Endometrial microvascular endothelial cells (primary cell): ENCODE results near the gene IFI35. TPM values are rescaled to one million over a fixed set of nuclear protein-coding genes. Genes with fewer than 3 reads are reported as not detected.
"Not testable (repeated sequence)": the region's sequence is repeated elsewhere in the genome, so short reads cannot be mapped to it uniquely, and the experiment has no call there.

Source experiments
- in situ Hi-C: cut with HindIII; loops from 2 replicates; pipeline ENCODE4 v1.10.0; 2017; ENCODE audit warnings: low sequenced_read_pairs, low pct_unique_long_range_greater_than_20kb; ENCODE audit errors: inconsistent ontology term
- total RNA-seq: library from RNA; depleted of rRNA; stranded (reverse); fragments of >200 nt; gene quantifications from one replicate; pipeline ENCODE4 v1.2.3, GENCODE V29; 2015; ENCODE audit errors: inconsistent ontology term

The IFI35 gene
- total RNA-seq, 1 donor from 2014 or later, result 62.6 TPM

DNA sequence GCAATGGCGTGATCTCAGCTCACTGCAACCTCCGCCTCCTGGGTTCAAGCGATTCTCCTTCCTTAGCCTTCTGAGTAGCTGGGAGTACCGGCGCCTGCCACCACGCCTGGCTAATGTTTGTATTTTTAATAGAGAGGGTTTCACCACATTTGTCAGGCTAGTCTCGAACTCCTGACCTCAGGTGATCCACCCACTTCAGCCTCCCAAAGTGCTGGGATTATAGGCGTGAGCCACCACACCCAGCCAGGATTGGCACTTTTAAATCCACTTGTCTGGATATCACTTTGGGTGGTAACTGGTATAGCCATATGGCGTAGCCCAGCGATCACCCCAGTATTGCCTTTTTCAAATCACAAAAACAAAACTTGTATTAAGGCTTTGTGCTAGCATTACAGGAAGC, 12.7 kb upstream of the IFI35 start:
- in situ Hi-C loops, result not testable (repeated sequence)

DNA sequence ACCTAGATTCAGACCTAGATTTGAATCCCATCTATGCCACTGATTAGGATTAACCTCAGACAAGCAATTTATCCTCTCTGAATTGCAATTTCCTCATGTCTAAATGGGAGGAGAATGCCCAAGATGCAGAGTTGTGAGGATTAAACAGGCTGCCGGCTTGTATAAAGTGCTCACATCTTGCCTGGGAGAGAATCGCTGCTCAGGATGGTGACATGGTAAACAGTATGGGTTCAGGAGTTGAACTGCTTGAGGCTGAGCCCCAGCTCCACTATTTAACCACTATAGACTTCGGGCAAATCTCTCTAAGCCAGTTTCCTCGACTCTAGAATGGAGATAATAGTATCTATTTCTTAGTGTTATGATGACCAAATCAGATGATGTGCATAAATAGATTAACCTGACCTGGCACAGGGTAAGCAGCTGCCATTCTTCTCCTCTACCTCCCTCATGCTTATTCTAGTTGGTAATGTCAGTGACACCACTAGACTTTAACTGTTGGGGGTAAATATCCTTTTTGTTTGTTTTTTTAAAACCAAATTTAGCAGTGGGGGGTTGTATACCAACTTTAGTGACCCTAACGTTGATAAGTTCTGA, 9.1 kb upstream of the IFI35 start:
- in situ Hi-C loops, result no loop called here

DNA sequence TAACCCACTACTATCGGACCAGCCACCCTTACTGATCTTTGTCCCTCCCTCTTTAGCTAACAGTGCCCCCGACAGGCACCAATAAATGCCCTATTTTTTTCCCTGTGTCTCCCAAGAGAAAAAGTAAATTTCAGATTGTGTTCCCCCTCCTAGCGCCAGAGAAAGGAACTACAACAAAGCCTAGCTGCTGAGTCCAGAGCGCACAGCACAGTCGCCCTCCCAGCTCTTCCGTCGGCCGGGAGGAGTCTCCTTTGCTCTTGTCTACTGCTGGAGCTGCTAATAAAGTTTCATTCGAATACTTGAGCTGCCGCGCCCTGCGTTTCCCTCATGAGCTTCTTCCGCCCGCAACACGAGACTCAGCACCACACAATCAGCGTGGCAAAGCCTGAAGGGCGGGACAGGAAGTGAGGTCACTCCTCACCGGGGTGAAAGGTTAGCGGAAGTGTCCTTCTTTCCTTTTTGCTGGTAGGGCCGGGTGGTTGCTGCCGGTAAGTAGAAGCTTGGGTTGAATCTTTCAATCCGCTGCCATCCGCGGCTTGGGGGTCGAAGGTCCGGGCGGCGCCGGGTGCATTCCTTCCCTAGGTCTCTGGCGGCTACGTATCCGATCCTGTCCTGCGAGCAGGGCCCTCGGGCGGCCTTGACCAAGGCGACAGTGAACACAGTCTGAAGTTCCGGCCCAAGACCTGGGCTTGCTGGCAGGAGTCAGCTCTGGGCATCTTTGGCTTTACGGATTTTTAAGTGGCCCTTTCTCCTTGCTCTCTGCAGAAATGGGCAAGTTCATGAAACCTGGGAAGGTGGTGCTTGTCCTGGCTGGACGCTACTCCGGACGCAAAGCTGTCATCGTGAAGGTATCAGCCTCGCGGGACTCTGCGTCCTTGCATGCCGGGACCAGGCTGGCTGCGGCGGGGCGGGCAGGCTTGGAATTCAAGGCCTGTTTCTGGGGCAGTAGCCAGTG, 8.3 kb upstream of the IFI35 start, which contains the start of gene RPL27:
Gene RPL27 (plus strand): TSS at position 436 of the 955 bp plus-strand sequence. CDS start 332 bp downstream, at position 768.
- in situ Hi-C loops, result no loop called here

DNA sequence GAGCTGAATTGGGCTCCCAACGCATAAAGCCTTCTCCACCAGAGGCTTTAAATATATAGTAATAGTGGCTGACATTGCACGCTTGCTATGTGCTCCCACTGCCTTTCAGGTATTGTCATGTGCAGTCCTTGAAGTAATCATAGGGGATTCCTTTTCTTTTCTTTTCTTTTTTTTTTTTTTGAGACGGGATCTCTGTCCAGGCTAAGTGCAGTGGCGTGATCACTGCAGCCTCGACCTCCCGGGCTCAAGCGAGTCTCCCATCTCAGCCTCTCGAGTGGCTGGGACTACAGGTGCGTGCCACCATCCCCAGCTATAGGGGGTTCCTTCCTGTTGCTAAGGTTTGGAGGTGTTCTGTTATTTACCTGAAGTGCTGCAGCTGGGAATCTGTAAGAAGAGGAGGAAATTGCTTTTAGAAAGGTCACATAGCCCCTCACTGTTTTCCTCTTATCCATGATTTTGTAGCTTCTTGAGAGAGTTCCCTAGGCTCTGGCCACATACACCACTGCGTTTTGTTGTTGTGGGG, 7.5 kb upstream of the IFI35 start:
- in situ Hi-C loops, result no loop called here

DNA sequence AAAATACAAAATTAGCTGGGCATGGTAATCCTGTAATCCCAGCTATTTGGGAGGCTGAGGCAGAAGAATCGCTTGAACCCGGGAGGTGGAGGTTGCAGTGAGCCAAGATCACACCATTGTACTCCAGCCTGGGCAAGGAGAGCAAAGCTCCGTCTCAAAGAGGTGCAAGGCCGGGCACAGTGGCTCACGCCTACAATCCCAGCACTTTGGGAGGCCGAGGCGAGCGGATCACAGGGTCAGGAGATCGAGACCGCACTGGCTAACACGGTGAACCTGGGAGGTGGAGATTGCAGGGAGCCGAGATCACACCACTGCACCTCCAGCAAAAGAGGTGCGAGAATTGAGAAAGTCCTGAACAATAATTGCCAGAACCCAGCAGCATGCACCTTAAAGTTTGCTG, 5.7 kb upstream of the IFI35 start:
- in situ Hi-C loops, result not testable (repeated sequence)

DNA sequence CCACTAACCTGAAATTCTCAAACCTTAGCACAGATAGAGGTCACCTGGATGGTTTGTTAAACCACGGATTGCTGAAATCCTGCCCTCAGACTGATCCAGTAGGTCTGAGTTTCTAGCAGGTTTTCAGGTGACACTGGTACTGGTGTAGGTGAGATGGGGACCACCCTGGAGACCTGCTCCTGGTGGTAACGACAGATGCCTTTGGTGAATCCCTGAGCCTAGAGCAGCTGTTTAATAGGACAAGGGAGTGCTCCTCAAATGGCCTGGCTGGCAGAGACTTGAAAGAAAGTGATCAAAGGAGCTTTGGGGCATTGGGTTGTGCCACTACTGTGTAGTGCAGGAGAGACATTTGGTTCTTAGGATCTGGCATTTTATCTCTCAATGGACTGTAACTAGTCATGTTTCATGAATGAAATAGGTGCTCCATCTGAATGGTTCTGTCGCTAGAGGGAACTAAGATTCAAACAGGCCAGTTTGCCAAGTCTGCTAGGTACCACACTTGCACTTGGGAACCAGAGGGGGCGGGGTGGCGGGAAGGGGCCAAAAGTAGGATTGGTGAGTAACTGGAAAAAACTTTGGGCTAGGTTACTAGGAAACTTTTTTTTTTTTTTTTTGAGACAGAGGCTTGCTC, 2.9 kb upstream of the IFI35 start:
- in situ Hi-C loops, result no loop called here

DNA sequence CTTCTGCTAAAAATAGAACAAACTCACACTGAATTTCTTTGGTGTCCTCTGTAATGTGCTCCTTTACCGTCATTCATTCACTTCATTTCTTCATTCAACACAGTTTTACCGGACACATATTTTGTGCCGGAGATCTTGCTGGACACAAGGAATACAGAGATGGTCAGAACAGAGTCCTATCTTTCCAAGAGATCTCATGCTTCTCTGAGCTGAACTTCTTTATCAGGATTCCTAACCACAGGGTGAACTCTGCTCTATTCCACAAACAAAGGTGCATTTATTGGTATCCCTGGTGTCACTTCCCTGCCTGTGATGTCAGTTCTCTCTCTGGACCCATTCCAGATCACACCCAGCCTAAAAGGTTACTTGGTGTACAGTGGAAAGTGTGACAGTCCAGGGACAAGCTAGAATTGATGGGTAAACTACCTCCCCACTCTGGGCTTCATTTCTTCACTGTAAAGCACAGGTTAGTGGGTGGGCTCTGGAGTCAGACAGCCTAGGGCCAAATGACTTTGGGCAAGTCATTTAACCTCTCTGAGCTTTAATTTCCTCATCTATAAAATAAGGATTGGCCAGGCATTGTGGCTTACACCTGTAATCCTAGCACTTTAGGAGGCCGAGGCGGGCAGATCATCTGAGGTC, 4.2 kb downstream of the IFI35 start:
- in situ Hi-C loops, result no loop called here

DNA sequence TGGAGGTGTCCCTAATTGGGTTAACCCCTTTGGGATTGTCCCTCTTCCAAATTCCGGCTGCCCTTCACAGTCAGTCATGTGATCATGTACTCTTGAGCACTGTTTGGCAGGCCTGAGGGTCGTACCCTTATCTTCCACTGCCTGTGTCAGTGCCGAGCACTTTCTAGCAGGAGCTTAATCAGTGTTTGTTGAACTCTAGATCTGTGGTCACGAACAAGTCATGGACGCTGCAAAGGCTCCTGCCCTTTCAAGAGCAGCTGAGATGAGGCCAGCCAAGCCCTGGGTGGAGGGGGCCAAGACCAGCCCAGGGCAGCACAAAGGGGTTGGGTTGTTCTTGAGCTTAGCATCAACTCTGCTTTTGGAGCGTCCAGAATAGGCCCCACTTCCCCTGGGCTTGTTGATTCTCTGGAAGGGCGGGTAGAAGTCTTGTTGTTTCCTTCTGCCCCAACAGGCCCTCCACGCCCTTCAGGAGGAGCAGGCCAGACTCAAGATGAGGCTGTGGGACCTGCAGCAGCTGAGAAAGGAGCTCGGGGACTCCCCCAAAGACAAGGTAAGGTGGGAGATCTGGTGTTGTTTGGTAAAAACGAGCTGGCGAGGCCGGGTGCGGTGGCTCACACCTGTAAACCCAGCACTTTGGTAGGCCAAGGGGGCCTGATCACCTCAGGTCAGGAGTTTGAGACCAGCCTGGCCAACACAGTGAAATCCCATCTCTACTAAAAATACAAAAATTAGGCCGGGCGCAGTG, 5.3 kb downstream of the IFI35 start:
- in situ Hi-C loops, result no loop called here

DNA sequence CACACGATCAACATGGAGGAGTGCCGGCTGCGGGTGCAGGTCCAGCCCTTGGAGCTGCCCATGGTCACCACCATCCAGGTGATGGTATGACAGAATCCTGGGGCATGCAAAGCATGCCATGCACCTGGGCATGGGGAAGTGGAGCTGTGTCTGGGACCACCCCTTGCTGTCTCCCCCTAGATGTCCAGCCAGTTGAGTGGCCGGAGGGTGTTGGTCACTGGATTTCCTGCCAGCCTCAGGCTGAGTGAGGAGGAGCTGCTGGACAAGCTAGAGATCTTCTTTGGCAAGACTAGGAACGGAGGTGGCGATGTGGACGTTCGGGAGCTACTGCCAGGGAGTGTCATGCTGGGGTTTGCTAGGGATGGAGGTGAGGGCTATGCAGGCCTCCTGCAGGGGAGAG, 6.7 kb downstream of the IFI35 start:
- in situ Hi-C loops, result no loop called here

DNA sequence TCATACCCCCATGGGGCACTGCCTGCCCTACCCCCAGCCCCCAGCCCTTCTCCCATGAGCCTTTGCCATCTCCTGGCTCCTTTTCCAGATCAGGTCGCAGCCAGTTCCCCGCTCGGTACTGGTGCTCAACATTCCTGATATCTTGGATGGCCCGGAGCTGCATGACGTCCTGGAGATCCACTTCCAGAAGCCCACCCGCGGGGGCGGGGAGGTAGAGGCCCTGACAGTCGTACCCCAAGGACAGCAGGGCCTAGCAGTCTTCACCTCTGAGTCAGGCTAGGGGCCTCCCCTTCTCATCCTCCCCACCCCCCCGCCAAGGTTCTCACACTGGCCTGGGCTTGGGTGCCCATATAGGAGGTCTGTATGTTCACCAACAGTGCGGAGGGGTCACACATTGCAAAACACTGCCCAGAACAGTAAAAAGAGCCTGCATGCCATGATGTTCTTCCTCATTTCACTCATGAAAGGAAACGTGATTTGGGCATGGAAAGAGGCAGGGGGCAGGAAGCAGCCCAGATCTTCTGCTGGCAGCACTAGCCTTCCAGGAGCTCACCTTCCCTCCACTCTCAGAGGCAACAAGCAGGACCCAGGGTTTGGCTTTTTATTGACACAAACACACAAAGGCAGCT, 7.5 kb downstream of the IFI35 start:
- in situ Hi-C loops, result no loop called here

DNA sequence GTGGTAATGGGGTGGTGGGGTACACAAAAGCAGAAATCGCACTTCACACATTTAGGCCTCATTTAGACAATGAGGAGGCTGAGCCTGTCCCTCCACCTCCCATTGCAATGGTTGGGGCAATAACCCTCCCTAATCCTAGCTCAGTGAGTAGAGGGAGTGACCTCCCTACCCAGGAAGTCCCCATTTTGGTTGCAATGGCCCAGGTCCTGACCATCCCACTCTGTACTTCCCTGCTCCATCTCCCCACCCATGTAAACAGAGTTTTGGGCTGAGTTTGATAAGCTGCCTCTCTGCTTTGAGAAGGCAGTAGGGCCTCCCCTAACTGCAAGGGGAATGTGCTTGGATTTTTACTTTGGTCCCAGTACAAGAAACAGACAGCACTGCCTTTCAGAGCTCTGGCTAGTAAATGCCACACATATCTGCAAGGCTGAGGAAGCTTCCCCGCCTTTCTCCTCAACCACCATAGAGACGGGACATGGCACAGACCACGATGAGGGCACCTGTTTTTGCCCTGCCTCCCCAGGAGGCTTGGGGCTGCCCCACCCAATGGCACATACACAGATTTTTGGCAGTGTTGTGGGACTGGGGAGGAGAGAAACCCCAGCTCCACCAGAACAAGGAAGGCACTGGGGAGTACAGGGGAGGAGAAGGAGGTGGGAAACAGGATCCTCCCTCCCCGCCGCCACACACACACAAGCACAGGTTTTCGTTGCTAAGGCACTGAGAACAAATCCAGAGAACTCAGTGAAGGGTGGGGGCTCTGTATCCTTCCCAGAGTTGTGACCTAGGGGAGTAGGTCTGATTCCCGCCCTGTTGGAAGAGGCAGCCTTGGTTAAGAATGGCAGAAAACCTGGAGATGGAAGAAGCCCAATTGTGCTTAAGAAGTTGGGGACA, 8.3 kb downstream of the IFI35 start:
- in situ Hi-C loops, result no loop called here

DNA sequence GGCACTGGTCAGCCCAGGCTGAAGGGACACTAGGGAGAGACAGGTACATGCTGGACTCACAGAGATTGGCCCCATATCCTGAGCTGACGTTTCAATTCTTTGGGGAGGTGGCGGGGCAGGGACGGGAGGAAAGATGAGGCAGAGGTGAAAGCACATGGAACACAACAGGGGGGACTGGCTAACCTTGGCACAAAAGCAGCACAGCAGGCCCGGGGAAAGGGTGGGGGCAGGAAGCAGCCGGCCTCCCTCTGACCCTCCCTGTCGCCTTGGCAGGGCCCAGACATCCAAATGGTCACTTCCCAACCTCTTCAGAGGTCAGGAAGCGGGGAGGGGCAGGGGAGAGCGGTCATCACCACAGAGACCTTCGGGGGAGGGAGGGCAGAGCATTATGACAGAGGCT, 9.0 kb downstream of the IFI35 start:
- in situ Hi-C loops, result no loop called here

DNA sequence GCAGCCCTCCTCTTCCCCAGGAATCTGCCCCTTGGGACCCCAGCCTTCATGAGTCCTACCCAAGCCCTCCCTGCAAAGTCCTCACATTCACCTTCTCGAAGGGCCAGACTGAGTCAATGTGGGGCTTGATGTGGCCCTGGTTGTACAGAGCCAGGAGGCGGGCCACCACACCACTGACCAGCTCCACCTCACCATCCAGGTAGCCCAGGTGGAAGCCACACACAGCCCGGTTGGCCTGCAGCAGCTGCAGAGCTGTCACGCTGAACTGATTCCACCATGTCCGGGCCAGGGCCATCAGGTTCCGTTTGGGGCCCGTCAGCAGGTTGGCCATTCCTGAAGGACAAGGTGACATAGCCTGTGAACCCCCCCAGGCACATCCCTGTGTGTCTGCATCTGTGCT, 9.6 kb downstream of the IFI35 start:
- in situ Hi-C loops, result no loop called here

DNA sequence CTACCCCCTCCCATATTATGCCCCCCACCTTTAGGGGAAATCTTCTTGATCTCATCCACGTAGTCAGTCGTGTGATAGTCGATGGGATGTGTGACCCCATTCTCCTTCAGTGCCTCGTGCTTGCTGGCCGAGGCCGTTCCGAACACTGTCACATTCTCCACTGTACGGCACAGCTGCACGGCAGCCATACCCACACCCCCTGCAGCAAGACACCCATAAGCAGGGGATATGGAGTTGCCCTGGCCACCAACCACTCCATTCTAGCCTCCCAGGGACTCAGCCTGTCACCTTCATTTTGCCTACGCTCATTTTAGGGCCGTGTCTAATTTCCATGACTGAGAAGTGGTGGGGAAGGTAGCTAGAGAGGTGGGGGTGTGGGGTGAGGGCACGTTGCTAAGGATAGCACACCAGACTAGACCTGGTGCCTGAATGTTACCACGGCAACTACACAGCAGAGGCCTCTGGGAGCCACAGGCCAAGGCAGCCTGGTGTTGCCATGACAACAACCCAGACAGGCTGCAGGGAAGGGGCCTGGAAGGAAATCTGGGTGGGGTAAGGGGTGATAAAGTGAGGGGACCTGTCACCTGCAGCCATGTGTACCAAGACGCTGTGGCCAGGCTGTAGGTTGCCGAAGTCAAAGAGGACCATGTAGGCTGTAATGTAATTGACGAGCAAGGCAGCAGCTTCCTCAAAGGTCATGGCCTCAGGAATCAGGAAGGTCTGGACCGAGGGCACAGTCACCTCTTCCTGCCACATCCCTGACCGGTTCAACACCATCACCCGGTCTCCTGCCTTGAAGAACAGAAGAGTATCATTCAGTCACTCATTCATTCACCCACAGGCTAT, 11.6 kb downstream of the IFI35 start:
- in situ Hi-C loops, result no loop called here

DNA sequence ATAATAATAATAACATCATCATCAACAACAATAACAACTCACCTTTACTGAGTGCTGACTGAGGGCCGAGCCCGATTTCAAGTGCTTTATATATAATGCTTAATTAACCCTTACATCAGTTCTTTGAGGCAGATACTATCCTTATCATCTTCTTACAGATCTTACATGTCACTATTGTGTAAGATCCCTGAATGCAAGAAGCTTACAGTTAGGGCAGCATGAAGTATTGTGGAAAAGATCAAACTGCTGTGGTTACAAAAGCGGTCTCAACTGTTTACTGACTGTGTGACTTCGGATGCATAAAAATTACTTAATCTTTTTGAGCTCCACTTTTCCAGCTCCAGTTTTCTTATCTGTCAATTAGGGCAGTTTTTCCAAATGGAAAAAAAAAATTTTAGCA, 12.3 kb downstream of the IFI35 start:
- in situ Hi-C loops, result no loop called here

DNA sequence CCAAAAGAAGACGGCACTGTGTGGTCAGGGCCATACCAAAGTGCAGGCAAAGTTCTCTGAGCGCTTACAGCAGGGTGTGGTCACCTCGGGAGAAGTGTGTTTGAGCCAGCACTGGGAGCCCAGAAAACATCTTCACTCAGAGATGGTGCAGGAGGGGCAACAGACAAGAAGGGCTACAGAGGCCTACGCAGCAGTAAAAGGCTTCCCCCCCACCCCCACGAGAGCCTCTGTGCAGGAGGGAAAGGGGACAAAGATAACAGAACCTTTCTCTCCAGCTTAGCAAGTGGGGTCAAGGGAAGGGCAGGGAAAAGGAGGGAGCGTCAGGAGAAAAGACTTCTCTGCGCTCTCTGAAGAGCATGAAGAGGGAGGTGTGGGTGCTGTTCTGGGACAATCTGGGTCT, 12.8 kb downstream of the IFI35 start:
- in situ Hi-C loops, result no loop called here
